Right renal pelvis (tissue), 4 donors: ENCODE results near the gene TEX53. TPM values are rescaled to one million over a fixed set of nuclear protein-coding genes. Genes with fewer than 3 reads are reported as not detected.

Experiments used
- DNase-seq, 4 donors: peaks; one replicate each; pipeline ENCODE4 v3.0.0-alpha.2; 2013; ENCODE audit warnings: low read depth in 4 of 4, low spot score in 3 of 4, missing footprints in 1 of 4
- polyA plus RNA-seq, 4 donors: library from polyadenylated mRNA; unstranded; fragments of 120-200 nt; gene quantifications; one replicate each; pipeline ENCODE4 v1.2.1, GENCODE V29; 2013; ENCODE audit not compliant: insufficient read length in 4 of 4

The TEX53 gene
- polyA plus RNA-seq, 4 donors: not detected

- no peak for DNase-seq
Measured at GRCh38 chr9:114607671-114608524, 49.7 kb downstream of the TEX53 start.

GRCh38 chr9:114606597-114607207 lies 50.9 kb downstream of the TEX53 start:
- DNase-seq: no peak

Other genes with a start within 250 kb of the TEX53 start
- gene WHRN, start 152.3 kb downstream of the TEX53 start, polyA plus RNA-seq: 10 to 100 TPM in 1 of 4 donors, 1 to 10 TPM in 3; 7.5 to 10.6 (median 9.5) TPM
- 100 to 1,000 TPM; 282 to 303 (median 288) TPM for gene ATP6V1G1, start 70.0 kb downstream of the TEX53 start, polyA plus RNA-seq
- 10 to 100 TPM in 1 of 4 donors, 1 to 10 TPM in 3; 8.5 to 10.9 (median 9.2) TPM for gene TMEM268, start 46.5 kb downstream of the TEX53 start, polyA plus RNA-seq
- not detected for gene TEX48, start 24.4 kb upstream of the TEX53 start, polyA plus RNA-seq
- gene TNFSF15, start 148.2 kb upstream of the TEX53 start, polyA plus RNA-seq: 10 to 100 TPM in 1 of 4 donors, 1 to 10 TPM in 3; 4.4 to 10.3 (median 5.7) TPM